HCT116 (cell line): ENCODE measurements around the gene OSGIN1. TPM values are rescaled to one million over a fixed set of nuclear protein-coding genes. Genes with fewer than 3 reads are reported as not detected.

Experiments used
- ATAC-seq: fragments of 200-7000 bp; cut with Tn5 transposase; 2 replicates; pipeline ENCODE4 v1.9.1; 2020; ENCODE audit warnings: mild to moderate bottlenecking, moderate library complexity
- BruUV-seq: library from RNA; stranded (reverse); fragments of 400-500 nt; replicated peaks from 2 replicates; lab custom pipeline; 2021; lab: Mats Ljungman, UMichigan
- CTCF ChIA-PET: fragments of 300-600 bp; sonication (Branson Sonifier 250); formaldehyde crosslinking; loops from one replicate; lab custom pipeline; 2021; ENCODE audit warnings: antibody characterized with exemption; lab: Charles Lee
- POLR2A ChIA-PET: fragments of 300-600, 350-600 bp; sonication (Branson Sonifier 250); formaldehyde crosslinking; loops from one replicate; lab custom pipeline; 2021; ENCODE audit warnings: antibody characterized with exemption; lab: Charles Lee
- RAD21 ChIA-PET, 2 experiments: fragments of 300-600 bp; sonication (Branson Sonifier 250); formaldehyde crosslinking; loops; one replicate each; lab custom pipeline; 2023; ENCODE audit warnings: low total read pairs in 2 of 2; ENCODE audit not compliant: uncharacterized antibody in 2 of 2, unreplicated experiment in 2 of 2, low non-redundant PET in 1 of 2; lab: Charles Lee
- DNase-seq: peaks from one replicate; pipeline ENCODE4 v3.0.0-alpha.2; 2010; ENCODE audit warnings: low read depth, low spot score
- H2AFZ ChIP-seq: fragments of 200-600 bp; shearing (Covaris generic), sonication (generic); 2 replicates; pipeline ENCODE4 v1.6.1; 2017; ENCODE audit warnings: low read depth, mixed run types, mixed read lengths, antibody characterized with exemption, low read length; ENCODE audit not compliant: poor library complexity, severe bottlenecking
- H3K27ac ChIP-seq: 2 replicates; pipeline ENCODE4 v1.5.1; 2012; ENCODE audit warnings: low read depth, low read length
- H3K27me3 ChIP-seq: fragments of 200-600 bp; sonication (generic); 2 replicates; pipeline ENCODE4 v1.6.1; 2016; ENCODE audit warnings: mixed run types, low read length, mixed read lengths; ENCODE audit not compliant: insufficient read depth
- H3K36me3 ChIP-seq, 2 experiments: fragments of 200-500 bp in 1 of 2; fragments of 200-600 bp in 1 of 2; sonication (Bioruptor generic) in 1 of 2; sonication (generic) in 1 of 2; 2 replicates each; pipeline versions ENCODE4 v1.5.1 to v1.6.1; 2014 to 2016; ENCODE audit warnings: low read length in 2 of 2, inconsistent platforms in 1 of 2, mixed read lengths in 1 of 2, mixed run types in 1 of 2; ENCODE audit not compliant: insufficient read depth in 2 of 2, control insufficient read depth in 1 of 2
- H3K4me1 ChIP-seq, 2 experiments: fragments of 200-600 bp in 1 of 2; sonication (generic) in 1 of 2; 2 replicates each; pipeline versions ENCODE4 v1.5.1 to v1.6.1; 2012 to 2017; ENCODE audit warnings: low read length in 2 of 2, inconsistent platforms in 1 of 2, mild to moderate bottlenecking in 1 of 2, mixed read lengths in 1 of 2, mixed run types in 1 of 2, moderate library complexity in 1 of 2; ENCODE audit not compliant: insufficient read depth in 2 of 2, control insufficient read depth in 1 of 2
- H3K4me2 ChIP-seq: fragments of 200-600 bp; sonication (generic); 2 replicates; pipeline ENCODE4 v1.6.1; 2017; ENCODE audit warnings: mixed run types, low read length, mixed read lengths
- H3K4me3 ChIP-seq, 2 experiments: fragments of 200-600 bp in 1 of 2; sonication (generic) in 1 of 2; replicated peaks in 1 of 2; 2 replicates each; pipeline ENCODE4 v1.5.1; 2011 to 2016; ENCODE audit warnings: low read length in 2 of 2, control low read depth in 1 of 2, low read depth in 1 of 2, mild to moderate bottlenecking in 1 of 2, mixed read lengths in 1 of 2, mixed run types in 1 of 2
- H3K79me2 ChIP-seq: fragments of 200-600 bp; sonication (generic); 2 replicates; pipeline ENCODE4 v1.6.1; 2017; ENCODE audit warnings: mild to moderate bottlenecking, mixed run types, low read length, moderate library complexity, mixed read lengths; ENCODE audit not compliant: insufficient read depth
- H3K9ac ChIP-seq: fragments of 200-600 bp; sonication (generic); 2 replicates; pipeline ENCODE4 v1.6.1; 2016; ENCODE audit warnings: low read length, mixed read lengths
- H3K9me2 ChIP-seq: fragments of 200-600 bp; sonication (generic), shearing (Covaris generic); 2 replicates; pipeline ENCODE4 v1.6.1; 2017; ENCODE audit warnings: mixed run types, mild to moderate bottlenecking, moderate library complexity; ENCODE audit not compliant: insufficient read depth
- H3K9me3 ChIP-seq, 2 experiments: fragments of 200-500 bp in 1 of 2; fragments of 200-600 bp in 1 of 2; sonication (Bioruptor generic) in 1 of 2; sonication (generic) in 1 of 2; 2 replicates each; pipeline ENCODE4 v1.6.1; 2014 to 2017; ENCODE audit warnings: low read length in 2 of 2, mixed read lengths in 2 of 2, inconsistent platforms in 1 of 2, low read depth in 1 of 2, mild to moderate bottlenecking in 1 of 2, mixed run types in 1 of 2, moderate library complexity in 1 of 2; ENCODE audit not compliant: control insufficient read depth in 1 of 2, insufficient read depth in 1 of 2
- H4K20me1 ChIP-seq: fragments of 200-600 bp; sonication (generic), shearing (Covaris generic); 2 replicates; pipeline ENCODE4 v1.6.1; 2017; ENCODE audit warnings: mixed run types, mild to moderate bottlenecking, moderate library complexity; ENCODE audit not compliant: insufficient read depth
- CBX3 ChIP-seq: IDR thresholded peaks from 2 replicates; pipeline ENCODE4 v1.6.1; 2012; ENCODE audit warnings: low read depth
- EZH2phosphoT487 ChIP-seq: fragments of 200-600 bp; IDR thresholded peaks from 2 replicates; pipeline ENCODE4 v1.6.1; 2018; ENCODE audit warnings: antibody characterized with exemption, borderline replicate concordance
- FOSL1 ChIP-seq: IDR thresholded peaks from 2 replicates; pipeline ENCODE4 v1.6.1; 2012; ENCODE audit warnings: low read depth
- SP1 ChIP-seq: IDR thresholded peaks from 2 replicates; pipeline ENCODE4 v1.6.1; 2012; ENCODE audit warnings: low read depth
- SRF ChIP-seq: IDR thresholded peaks from 2 replicates; pipeline ENCODE4 v1.6.1; 2012; ENCODE audit warnings: low read depth
- TCF7L2 ChIP-seq: IDR thresholded peaks from 2 replicates; pipeline ENCODE4 v1.7.0; 2011; ENCODE audit warnings: borderline replicate concordance, inconsistent platforms; ENCODE audit not compliant: insufficient read depth, insufficient read length; ENCODE audit errors: extremely low read depth
- YY1 ChIP-seq: IDR thresholded peaks from 2 replicates; pipeline ENCODE4 v1.6.1; 2011; ENCODE audit warnings: low read length, low read depth, moderate library complexity, mild to moderate bottlenecking; ENCODE audit not compliant: insufficient replicate concordance; ENCODE audit errors: extremely low read depth
- ZFX ChIP-seq: fragments of 450-650 bp; IDR thresholded peaks from 2 replicates; pipeline ENCODE4 v1.6.1; 2017
- intact Hi-C: fragments of 100-400 bp; cut with micrococcal nuclease; formaldehyde crosslinking; loops from 2 replicates; pipeline ENCODE4 v1.10.0; 2022
- total RNA-seq: library from RNA; stranded (reverse); gene quantifications from one replicate; pipeline ENCODE4 v1.2.1, GENCODE V29; 2021; ENCODE audit not compliant: unreplicated experiment
- TF ChIP-seq, protein P1 (sequence below): IDR thresholded peaks from 2 replicates; pipeline ENCODE4 v1.6.1; 2011; ENCODE audit warnings: mild to moderate bottlenecking, low read length, moderate library complexity; ENCODE audit not compliant: insufficient replicate concordance; ENCODE audit errors: extremely low read depth
- TF ChIP-seq, protein P2 (sequence below), 3 experiments: fragments of 200-600 bp in 1 of 3; sonication (generic) in 1 of 3; IDR thresholded peaks in 2 of 3; conservative IDR thresholded peaks in 1 of 3; 2 replicates each; pipeline ENCODE4 v1.5.1; 2012 to 2017; ENCODE audit warnings: low read depth in 2 of 3, low read length in 2 of 3, antibody characterized with exemption in 1 of 3, borderline replicate concordance in 1 of 3, control low read depth in 1 of 3, mild to moderate bottlenecking in 1 of 3, mixed read lengths in 1 of 3, mixed run types in 1 of 3, moderate library complexity in 1 of 3; ENCODE audit not compliant: insufficient read depth in 1 of 3

OSGIN1 gene
- total RNA-seq, 1 experiment from 2014 or later = 19.8 TPM

DNA sequence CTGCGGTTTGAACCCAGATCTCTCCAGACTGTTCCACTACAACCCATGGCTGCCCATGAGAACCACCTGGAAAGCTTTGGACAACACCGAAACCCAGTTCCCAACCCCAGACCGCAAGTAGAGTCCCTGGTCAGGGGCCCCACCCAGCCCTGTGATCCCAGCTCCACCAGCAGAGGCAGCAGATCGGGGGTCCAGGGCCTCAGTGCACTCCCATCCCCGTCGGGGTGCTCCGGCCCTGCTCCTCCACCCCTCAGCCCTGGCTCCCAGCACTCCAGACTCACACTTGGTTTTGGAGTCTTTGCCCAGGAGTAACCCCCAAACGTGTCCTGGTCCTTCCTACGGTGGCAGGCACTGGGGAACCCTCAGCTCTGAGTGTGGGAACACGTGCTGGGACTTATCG, 20.7 kb upstream of the OSGIN1 start:
- ChIA-PET CTCF (no interaction called here), RAD21 (no interaction called here)

More for the DNA sequence above, 20.7 kb upstream of the OSGIN1 start:
- H3K27me3 ChIP-seq = no peaks in the 10 kb centered on the region
- BruUV-seq = no TSS peak
- intact Hi-C loops = no loop called here
- POLR2A ChIA-PET = no interaction called here
- TF ChIP-seq EZH2phosphoT487 = no peak
- TF ChIP-seq SRF = no peak
- no peak for TF ChIP-seq ZFX
- no peak for TF ChIP-seq SP1
- no peak for TF ChIP-seq TCF7L2
- TF ChIP-seq FOSL1 = no peak
- TF ChIP-seq, protein P1, sequence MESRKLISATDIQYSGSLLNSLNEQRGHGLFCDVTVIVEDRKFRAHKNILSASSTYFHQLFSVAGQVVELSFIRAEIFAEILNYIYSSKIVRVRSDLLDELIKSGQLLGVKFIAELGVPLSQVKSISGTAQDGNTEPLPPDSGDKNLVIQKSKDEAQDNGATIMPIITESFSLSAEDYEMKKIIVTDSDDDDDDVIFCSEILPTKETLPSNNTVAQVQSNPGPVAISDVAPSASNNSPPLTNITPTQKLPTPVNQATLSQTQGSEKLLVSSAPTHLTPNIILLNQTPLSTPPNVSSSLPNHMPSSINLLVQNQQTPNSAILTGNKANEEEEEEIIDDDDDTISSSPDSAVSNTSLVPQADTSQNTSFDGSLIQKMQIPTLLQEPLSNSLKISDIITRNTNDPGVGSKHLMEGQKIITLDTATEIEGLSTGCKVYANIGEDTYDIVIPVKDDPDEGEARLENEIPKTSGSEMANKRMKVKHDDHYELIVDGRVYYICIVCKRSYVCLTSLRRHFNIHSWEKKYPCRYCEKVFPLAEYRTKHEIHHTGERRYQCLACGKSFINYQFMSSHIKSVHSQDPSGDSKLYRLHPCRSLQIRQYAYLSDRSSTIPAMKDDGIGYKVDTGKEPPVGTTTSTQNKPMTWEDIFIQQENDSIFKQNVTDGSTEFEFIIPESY = no peak
- TF ChIP-seq CBX3 = no peak
- TF ChIP-seq, protein P2, sequence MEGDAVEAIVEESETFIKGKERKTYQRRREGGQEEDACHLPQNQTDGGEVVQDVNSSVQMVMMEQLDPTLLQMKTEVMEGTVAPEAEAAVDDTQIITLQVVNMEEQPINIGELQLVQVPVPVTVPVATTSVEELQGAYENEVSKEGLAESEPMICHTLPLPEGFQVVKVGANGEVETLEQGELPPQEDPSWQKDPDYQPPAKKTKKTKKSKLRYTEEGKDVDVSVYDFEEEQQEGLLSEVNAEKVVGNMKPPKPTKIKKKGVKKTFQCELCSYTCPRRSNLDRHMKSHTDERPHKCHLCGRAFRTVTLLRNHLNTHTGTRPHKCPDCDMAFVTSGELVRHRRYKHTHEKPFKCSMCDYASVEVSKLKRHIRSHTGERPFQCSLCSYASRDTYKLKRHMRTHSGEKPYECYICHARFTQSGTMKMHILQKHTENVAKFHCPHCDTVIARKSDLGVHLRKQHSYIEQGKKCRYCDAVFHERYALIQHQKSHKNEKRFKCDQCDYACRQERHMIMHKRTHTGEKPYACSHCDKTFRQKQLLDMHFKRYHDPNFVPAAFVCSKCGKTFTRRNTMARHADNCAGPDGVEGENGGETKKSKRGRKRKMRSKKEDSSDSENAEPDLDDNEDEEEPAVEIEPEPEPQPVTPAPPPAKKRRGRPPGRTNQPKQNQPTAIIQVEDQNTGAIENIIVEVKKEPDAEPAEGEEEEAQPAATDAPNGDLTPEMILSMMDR (IDR thresholded peaks at IDR 0.05 in 2 of 3, conservative IDR thresholded peaks at IDR 0.05 in 1 of 3; ENCODE audit: borderline replicate concordance in 1 of 3, insufficient read depth in 1 of 3, low read depth in 2 of 3, low read length in 2 of 3) = no peak
- no peak for TF ChIP-seq YY1
- TF ChIP-seq, all 23 proteins: peak for 0
- Histone ChIP-seq H3K9me2 (no peaks in the 10 kb centered on the region), H3K4me1 (peaks cover 2 to 16% of the 10 kb centered on the region in 2 experiments), H3K4me3 (no peak overlapping the region), H2AFZ (no peak overlapping the region), H3K4me2 (no peak overlapping the region), H3K9me3 (no peaks in the 10 kb centered on the region), H3K36me3 (no peaks in the 10 kb centered on the region), H3K9ac (no peak overlapping the region), H4K20me1 (no peaks in the 10 kb centered on the region), H3K79me2 (no peaks in the 10 kb centered on the region), H3K27ac (no peak overlapping the region)
- no peak for ATAC-seq
- DNase-seq = no peak
